GM19193 (cell line): ENCODE results near the gene B3GNT2.

Source experiments
- POLR2A ChIP-seq: IDR thresholded peaks from 4 replicates; pipeline ENCODE4 v1.6.1; 2011; ENCODE audit not compliant: insufficient read depth, insufficient read length; ENCODE audit errors: extremely low read depth

Gene B3GNT2

GRCh38 chr2:62197925-62198633 is 2.2 kb downstream of the B3GNT2 start:
- TF ChIP-seq POLR2A = no peak

GRCh38 chr2:62199392-62200125 is 3.6 kb downstream of the B3GNT2 start:
- no peak for TF ChIP-seq POLR2A

- no peak for TF ChIP-seq POLR2A
Observed at GRCh38 chr2:62200291-62200841, 4.5 kb downstream of the B3GNT2 start.

- no peak for TF ChIP-seq POLR2A
Observed at GRCh38 chr2:62200868-62201267, 5.0 kb downstream of the B3GNT2 start.

- TF ChIP-seq POLR2A = no peak
Observed at GRCh38 chr2:62201307-62201706, 5.4 kb downstream of the B3GNT2 start.

GRCh38 chr2:62202019-62202722 is 6.3 kb downstream of the B3GNT2 start:
- no peak for TF ChIP-seq POLR2A

GRCh38 chr2:62202729-62203128 is 6.8 kb downstream of the B3GNT2 start:
- no peak for TF ChIP-seq POLR2A

- TF ChIP-seq POLR2A = no peak
Observed at GRCh38 chr2:62203459-62203858, 7.5 kb downstream of the B3GNT2 start.

- no peak for TF ChIP-seq POLR2A
Observed at GRCh38 chr2:62204998-62205496, 9.1 kb downstream of the B3GNT2 start.

GRCh38 chr2:62205554-62205953 is 9.6 kb downstream of the B3GNT2 start:
- no peak for TF ChIP-seq POLR2A

- no peak for TF ChIP-seq POLR2A
Observed at GRCh38 chr2:62206024-62206423, 10.1 kb downstream of the B3GNT2 start.

GRCh38 chr2:62207491-62207890 is 11.6 kb downstream of the B3GNT2 start:
- TF ChIP-seq POLR2A = peak; percentile 20

- TF ChIP-seq POLR2A = no peak
Observed at GRCh38 chr2:62208074-62208757, 12.3 kb downstream of the B3GNT2 start.

GRCh38 chr2:62208758-62209114 is 12.8 kb downstream of the B3GNT2 start:
- peak; percentile 15 for TF ChIP-seq POLR2A
